ENCODE measurements around the gene USP4. TPM values are rescaled to one million over a fixed set of nuclear protein-coding genes. Genes with fewer than 3 reads are reported as not detected.

The USP4 gene
- total and polyA plus RNA-seq, 2 donors from 2014 or later, result 28.5 to 72.5 TPM

- intact Hi-C loops (cut with DNase I), result no loop called here
- Histone ChIP-seq H3K36me3 (ENCODE audit: control insufficient read depth in 2 of 3, insufficient read depth in 3 of 3, low read length in 3 of 3) (peaks cover 3 to 55% (median 29%) of the 10 kb centered on the region in 3 donors), H3K9me3 (ENCODE audit: control insufficient read depth in 2 of 3, insufficient read depth in 1 of 3, low read length in 3 of 3) (no peaks in the 10 kb centered on the region), H3K27ac (ENCODE audit: low read depth in 2 of 2, low read length in 2 of 2) (no peak overlapping the region), H3K4me3 (ENCODE audit: low read length in 3 of 3) (no peak overlapping the region), H3K4me1 (ENCODE audit: control insufficient read depth in 2 of 3, insufficient read depth in 2 of 3, low read depth in 1 of 3, low read length in 3 of 3) (no peaks in the 10 kb centered on the region), H3K9ac (ENCODE audit: low read length in 3 of 3) (no peak overlapping the region), H3K27me3 (ENCODE audit: control insufficient read depth, insufficient read depth, low read length) (no peaks in the 10 kb centered on the region)
- DNase-seq (no peak), FAIRE-seq (no peak)
- TF ChIP-seq CTCF (IDR thresholded peaks at IDR 0.05; ENCODE audit: borderline replicate concordance, extremely low read depth, insufficient read depth), result no peak
Measured at GRCh38 chr3:49302613-49303012, 37.2 kb downstream of the USP4 start.

- H3K27me3 ChIP-seq (ENCODE audit: control insufficient read depth, insufficient read depth, low read length), result no peaks in the 10 kb centered on the region
- H3K9ac ChIP-seq (ENCODE audit: low read length in 3 of 3), result no peak overlapping the region
- intact Hi-C loops (cut with DNase I), result no loop called here
- no peaks in the 10 kb centered on the region for H3K9me3 ChIP-seq (ENCODE audit: control insufficient read depth in 2 of 3, insufficient read depth in 1 of 3, low read length in 3 of 3)
- peaks cover 0 to 5% (median 0%) of the 10 kb centered on the region in 3 donors for H3K4me1 ChIP-seq (ENCODE audit: control insufficient read depth in 2 of 3, insufficient read depth in 2 of 3, low read depth in 1 of 3, low read length in 3 of 3)
- H3K27ac ChIP-seq (ENCODE audit: low read depth in 2 of 2, low read length in 2 of 2), result no peak overlapping the region
- TF ChIP-seq CTCF (IDR thresholded peaks at IDR 0.05; ENCODE audit: borderline replicate concordance, extremely low read depth, insufficient read depth), result no peak
- DNase-seq (no peak), FAIRE-seq (no peak)
- H3K4me3 ChIP-seq (ENCODE audit: low read length in 3 of 3), result no peak overlapping the region
- H3K36me3 ChIP-seq (ENCODE audit: control insufficient read depth in 2 of 3, insufficient read depth in 3 of 3, low read length in 3 of 3), result peaks cover 3 to 63% (median 29%) of the 10 kb centered on the region in 3 donors
Measured at GRCh38 chr3:49300595-49300994, 39.3 kb downstream of the USP4 start.

- H3K36me3 ChIP-seq (ENCODE audit: control insufficient read depth in 2 of 3, insufficient read depth in 3 of 3, low read length in 3 of 3), result peaks cover 7 to 68% (median 33%) of the 10 kb centered on the region in 3 donors
- FAIRE-seq (no peak), DNase-seq (no peak)
- no peak overlapping the region for H3K9ac ChIP-seq (ENCODE audit: low read length in 3 of 3)
- no peaks in the 10 kb centered on the region for H3K9me3 ChIP-seq (ENCODE audit: control insufficient read depth in 2 of 3, insufficient read depth in 1 of 3, low read length in 3 of 3)
- no peak overlapping the region for H3K27ac ChIP-seq (ENCODE audit: low read depth in 2 of 2, low read length in 2 of 2)
- intact Hi-C loops (cut with DNase I), result loop anchor here (10.0 kb wide), 1 partner anchor 146 kb away; no protein-coding TSS in a partner anchor
- no peak for TF ChIP-seq CTCF (IDR thresholded peaks at IDR 0.05; ENCODE audit: borderline replicate concordance, extremely low read depth, insufficient read depth)
- H3K27me3 ChIP-seq (ENCODE audit: control insufficient read depth, insufficient read depth, low read length), result no peaks in the 10 kb centered on the region
- no peak overlapping the region for H3K4me3 ChIP-seq (ENCODE audit: low read length in 3 of 3)
- peaks cover 0 to 5% (median 0%) of the 10 kb centered on the region in 3 donors for H3K4me1 ChIP-seq (ENCODE audit: control insufficient read depth in 2 of 3, insufficient read depth in 2 of 3, low read depth in 1 of 3, low read length in 3 of 3)
Measured at GRCh38 chr3:49298511-49298910, 41.3 kb downstream of the USP4 start.
